HK-2 (cell line): ENCODE data around the gene AXIN2.
"Not testable (repeated sequence)": the region's sequence is repeated elsewhere in the genome, so short reads cannot be mapped to it uniquely, and the experiment has no call there.

ENCODE experiments used
- DNase-seq: peaks from one replicate; pipeline ENCODE4 v3.0.0-alpha.2; 2018; ENCODE audit not compliant: unreplicated experiment

AXIN2 gene

DNA sequence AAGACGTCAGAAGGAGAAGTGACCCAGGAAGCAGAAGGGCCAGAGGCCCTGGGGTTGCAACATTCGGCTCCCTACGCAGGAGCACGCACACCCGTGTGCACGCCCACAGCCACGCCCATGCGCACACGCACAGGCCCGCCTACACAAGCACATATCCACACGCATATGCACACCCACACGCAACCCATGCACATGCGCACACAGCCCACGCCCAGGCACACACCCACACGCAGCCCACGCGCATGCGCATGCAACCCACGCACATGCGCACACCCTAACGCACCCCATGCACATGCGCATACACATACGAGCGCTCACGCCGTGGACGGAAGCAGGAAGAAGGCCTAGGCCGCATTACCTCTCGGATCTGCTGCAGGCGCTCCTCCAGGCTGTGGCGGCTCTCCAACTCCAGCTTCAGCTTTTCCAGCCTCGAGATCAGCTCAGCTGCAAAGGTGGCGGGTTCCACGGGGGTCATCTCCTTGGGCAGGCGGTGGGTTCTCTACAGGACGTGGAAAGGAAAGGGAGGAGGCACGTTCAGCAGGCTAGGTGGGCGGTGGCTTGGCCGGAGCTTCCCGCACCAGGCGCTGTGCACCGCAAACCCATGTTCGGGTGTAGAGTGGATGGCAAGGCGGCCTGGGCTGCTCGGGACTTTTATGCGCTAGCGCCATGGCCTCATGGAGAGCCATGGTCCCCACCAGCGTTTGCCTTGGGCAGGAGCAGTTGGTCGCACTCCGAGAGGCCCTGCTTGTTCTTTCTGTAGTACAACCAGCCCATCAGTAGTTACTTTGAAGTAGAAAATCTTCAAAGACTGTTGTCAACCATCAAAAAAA, 23.4 kb downstream of the AXIN2 start:
- DNase-seq, result no peak

DNA sequence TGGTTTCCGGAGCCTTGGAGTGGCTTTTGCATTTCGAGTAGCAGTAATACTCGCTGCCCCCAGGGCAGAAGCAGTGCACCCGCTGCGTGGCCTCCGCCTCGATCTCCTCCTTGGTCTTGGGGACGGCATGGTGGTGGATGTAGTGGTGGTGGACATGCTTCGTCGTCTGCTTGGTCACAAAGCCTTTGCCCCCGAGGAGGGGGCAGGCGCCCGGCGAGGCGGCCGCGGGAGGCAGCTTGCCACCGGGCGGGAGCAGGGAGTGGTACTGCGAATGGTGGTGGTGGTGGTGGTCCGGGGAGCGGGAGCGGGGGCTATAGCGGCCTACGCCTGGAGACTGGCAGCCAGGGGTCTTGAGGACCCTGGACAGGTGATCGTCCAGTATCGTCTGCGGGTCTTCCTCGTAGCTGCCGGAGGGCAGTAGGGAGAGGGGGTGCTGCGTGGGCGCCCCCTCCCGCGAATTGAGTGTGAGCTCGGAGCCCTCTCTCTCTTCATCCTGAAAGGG, 24.1 kb downstream of the AXIN2 start:
- no peak for DNase-seq

- DNase-seq, result no peak
Observed at GRCh38 chr17:65536573-65537342, 24.7 kb downstream of the AXIN2 start.

- no peak for DNase-seq
Observed at GRCh38 chr17:65535777-65536572, 25.5 kb downstream of the AXIN2 start.

GRCh38 chr17:65533852-65534457, 27.5 kb downstream of the AXIN2 start:
- DNase-seq, result no peak

- DNase-seq, result no peak
Observed at GRCh38 chr17:65533056-65533745, 28.2 kb downstream of the AXIN2 start.

DNA sequence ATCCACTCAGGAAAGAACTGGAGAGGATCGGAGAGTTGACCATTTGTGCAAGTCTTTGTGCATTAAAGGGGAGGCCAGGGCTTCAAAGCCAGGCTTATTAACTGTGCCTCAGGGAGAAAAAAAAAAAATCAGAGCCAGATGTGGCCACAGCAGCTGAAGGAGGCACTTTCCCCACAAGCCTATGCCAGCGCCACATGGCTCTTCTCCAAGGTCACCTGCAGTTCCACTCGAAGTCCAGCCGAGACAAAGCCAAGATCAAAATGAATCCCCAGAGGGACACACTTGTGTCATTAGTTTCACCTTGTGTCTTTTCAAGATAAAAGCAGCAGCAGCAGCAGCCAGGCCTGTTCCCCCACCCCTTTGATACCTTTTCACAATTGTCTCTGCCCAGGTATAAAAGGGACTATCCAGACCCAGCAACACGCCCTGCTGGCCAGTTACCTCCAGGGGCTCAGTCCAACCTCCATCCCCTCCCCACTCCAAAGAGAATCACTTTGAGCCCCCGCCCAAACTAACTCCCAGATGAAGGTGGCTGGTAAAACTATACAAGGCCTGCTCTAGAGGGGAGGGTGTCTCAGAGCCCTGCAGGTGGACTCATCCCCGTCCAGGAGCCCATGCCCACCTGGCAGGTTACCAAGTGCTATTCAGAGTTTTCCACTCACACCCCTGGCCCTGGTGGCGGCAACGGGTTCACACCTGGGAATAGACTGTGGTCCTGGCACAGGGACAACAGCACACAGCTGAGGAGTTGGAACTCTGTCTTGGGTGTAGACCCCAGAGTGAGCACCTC, 29.2 kb downstream of the AXIN2 start:
- no peak for DNase-seq

- no peak for DNase-seq
Observed at GRCh38 chr17:65531256-65532100, 30.0 kb downstream of the AXIN2 start.

- DNase-seq, result no peak
Observed at GRCh38 chr17:65530523-65531255, 30.8 kb downstream of the AXIN2 start.

DNA sequence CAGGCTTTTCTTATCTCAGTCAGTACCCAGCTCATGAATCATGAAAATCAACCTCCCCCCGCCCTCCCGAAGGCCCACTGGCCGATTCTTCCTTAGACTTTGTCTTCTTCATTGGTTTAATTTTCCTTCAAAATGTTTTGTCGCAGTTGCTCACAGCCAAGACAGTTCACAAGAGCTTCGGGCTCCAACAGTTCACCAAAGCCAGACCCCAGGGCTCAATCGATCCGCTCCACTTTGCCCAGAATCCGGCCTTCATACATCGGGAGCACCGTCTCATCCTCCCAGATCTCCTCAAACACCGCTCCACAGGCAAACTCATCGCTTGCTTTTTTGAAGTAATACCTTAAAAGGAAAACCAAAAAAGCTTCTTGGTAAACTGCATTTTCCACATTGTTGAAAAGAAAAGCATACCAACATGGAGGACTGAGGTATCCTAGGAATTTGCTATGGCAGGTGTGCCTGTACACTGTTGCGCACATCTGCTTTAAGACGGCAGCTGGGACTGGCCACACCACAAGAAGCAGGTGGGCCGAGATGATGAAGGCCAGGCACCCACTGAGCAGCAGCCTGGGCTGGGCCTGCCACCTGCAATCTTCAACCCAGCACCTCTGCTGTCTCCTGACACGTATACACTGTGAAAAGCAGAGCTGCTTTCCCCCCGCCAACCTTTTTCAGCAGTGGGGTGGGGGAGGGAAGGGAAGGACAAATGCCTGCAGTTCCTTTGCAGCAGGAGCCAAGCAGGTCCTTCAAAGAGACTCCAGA, 31.5 kb downstream of the AXIN2 start:
- DNase-seq, result no peak

DNA sequence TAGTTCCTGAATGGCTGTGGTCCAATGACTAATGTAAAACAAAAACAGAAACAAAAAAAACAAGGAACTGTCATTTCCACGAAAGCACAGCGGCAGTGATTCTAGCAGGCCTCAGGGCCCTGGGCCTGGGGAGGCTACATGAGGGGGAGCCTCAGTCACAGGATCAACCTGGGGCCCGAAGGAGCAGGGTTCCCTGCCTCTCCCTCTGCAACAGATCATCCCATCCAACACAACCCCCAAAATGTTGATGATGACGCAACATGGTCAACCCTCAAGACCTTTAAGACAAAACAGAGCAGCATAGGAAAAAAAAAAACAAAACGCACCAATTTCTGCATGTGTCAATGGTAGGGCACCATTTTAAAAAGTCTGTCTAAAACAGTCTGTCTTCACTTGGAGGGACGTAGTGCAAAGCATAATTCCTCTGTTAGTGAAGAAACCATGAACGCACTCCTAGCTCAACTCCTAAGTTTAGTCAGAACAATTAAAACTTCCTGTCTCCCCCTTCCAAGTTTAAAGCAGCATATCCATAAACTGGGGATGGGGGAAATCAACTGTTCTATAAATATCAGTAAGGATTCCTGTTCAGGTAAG, 32.3 kb downstream of the AXIN2 start:
- DNase-seq, result no peak

- no peak for DNase-seq
Observed at GRCh38 chr17:65527857-65528591, 33.4 kb downstream of the AXIN2 start.

DNA sequence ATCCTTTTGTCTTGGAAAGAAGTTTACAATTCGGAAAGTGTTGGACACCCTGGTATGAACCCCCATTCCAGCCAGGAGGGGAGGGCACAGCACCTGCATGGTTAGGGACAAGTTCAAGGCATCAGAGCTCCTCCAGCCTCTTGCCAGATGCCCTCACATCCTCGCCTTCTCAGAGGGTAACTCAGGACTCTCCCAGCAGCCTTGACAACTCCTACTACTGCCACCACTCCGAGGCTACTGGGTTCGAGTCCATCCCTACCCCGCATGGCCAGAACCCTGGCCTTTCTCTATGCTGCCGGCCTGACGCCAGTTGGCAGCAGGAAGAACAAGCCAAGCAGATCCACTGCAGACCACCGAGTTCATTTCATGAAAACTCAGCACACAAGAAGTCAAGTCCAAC, 34.1 kb downstream of the AXIN2 start:
- DNase-seq, result no peak

DNA sequence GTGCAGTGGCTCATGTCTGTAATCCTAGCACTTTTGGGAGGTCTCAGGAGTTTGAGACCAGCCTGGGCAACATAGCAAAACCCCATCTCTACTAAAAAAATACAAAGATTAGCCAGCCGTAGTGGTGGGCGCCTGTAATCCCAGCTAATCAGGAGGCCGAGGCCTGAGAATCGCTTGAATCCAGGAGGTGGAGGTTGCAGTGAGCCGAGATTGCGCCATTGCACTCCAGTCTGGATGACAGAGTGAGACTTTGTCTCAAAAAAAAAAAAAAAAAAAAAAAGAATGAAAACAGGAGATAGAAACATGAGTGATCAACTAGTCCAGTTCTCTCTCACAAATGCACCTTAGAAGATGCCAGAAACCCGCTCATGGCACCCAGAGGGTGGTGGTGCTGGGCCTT, 34.6 kb downstream of the AXIN2 start:
- DNase-seq, result not testable (repeated sequence)

DNA sequence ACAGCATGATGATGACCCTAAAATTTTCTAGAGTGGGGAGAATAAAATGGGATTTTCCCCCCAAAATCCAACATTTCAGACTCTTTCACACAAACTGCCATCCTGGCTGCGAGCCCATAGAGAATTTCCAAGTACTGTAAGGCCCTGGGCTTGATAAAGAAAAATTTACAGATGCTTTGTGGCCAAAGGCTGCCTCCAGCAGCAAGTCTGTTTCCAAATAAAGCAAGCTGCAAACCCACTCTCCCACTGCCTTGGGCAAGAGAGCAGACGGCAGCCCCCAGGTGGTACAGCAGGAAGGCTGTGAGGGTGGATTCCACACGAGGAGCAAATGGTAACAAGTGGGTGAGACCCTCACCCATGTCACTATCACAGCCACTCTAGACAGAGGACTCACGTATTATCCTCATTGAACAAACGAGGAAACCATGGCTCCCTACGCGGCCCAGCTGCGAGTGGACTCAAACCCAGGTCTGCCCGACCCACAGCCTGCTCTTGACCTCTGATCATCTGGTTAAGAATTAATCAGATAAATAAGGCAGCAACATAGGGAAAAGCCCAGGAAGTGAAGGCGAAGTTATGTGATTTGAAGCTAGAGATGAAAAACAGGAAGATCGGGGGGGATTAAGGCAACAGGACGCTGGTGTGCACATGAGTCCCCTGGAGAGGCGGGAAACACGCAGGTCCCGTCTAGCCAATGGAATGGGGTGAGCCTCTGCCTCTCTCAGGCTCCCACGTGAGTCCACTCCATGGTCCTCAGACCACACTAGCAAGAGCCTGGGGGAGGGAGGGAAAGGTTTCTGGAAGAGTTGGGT, 37.4 kb downstream of the AXIN2 start:
- DNase-seq, result no peak

DNA sequence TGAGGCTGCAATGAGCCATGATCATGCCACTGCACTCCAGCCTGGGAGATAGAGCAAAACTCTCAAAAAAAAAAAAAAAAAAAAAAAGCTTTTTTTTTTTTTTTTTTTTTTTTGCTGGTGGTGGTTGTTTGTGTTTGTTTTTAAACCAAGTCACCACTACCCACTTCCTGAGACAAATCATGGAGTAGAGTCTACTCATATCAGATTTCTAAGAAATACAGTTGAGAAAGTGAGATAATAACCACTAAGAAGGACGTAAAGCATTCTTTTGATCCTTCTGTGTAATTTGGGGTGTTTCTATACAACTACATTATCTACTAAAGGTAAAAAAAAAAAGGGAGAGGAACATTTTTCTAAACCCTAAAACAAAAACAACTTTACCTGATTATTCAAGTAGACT, 38.0 kb downstream of the AXIN2 start:
- no peak for DNase-seq
